GM18907 (cell line): ENCODE results near the gene CD34.
"Not testable (repeated sequence)": the region's sequence is repeated elsewhere in the genome, so short reads cannot be mapped to it uniquely, and the experiment has no call there.

Source experiments
- ATAC-seq: cut with Tn5 transposase; IDR thresholded peaks from one replicate; pipeline ENCODE4 v1.9.1; 2021; ENCODE audit warnings: mild to moderate bottlenecking, moderate library complexity; ENCODE audit not compliant: unreplicated experiment

CD34 gene

DNA sequence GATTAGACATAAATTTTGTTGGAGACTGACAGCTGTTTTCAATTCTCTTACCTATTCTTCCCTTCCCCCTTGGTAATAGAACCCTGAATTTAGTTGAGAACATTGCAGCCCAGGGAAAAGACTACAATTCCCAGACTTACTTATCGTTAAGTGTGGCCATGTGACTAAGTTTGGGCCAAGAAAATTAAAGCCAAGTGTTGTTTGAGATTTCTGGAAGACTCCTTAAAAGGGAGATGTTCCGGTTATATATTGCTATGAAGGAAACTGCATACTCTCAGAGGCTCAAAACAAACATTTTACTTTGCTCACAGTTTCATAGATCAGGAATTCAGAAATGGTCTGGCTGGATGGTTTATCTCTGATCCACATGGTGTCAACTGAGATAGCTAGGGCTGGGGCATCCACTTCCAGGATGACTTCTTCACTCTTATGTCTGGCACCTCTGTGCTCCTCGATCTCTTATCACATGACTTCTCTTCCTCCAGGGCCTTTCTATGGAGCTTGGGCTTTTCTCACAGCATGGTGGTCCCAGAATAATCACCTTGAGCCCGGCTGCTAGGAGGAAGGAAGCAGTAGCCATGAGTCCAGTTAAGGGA, 22.4 kb upstream of the CD34 start:
- ATAC-seq: no peak

DNA sequence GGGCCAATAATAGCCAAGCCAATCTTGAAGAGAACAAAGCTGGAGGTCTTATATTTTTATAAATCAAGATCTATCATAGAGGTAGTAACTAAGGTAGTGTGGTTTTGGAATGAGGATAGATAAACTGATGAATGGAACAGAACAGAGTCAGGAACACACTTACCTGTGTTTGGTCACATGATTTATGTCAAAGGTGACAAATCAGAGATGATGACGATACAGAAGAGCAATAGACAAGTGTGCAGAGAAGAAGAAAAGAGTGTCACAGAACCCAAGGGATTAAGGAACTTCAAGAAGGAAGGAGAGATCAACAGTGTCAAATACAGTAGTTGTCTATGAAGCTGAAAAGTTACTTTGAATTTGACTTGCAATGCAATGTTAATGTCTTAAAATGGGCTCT, 16.1 kb upstream of the CD34 start:
- ATAC-seq: no peak

- not testable (repeated sequence) for ATAC-seq
Observed at GRCh38 chr1:207925969-207926368, 15.0 kb upstream of the CD34 start.

DNA sequence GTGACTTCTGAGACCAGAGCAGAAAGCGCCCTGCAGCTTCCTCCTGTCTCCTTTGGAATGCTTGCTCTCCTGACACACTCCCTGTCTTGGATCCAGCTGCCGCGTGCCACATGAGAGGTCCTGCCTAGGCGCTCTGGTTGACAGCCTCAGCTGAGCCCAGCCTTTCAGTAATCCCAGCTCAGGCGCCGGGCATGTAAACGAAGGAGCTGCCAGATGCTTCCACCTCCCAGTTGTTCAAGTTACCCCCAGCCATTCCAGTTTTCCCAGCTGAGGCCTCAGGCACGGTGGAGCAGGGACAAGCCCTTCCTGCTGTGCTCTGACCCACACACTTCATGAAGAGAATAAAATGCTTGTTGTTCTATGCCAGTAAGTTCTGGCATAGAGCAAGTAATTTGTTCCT, 14.3 kb upstream of the CD34 start:
- no peak for ATAC-seq

- ATAC-seq: no peak
Observed at GRCh38 chr1:207923561-207923960, 12.6 kb upstream of the CD34 start.

- no peak for ATAC-seq
Observed at GRCh38 chr1:207923121-207923520, 12.2 kb upstream of the CD34 start.

DNA sequence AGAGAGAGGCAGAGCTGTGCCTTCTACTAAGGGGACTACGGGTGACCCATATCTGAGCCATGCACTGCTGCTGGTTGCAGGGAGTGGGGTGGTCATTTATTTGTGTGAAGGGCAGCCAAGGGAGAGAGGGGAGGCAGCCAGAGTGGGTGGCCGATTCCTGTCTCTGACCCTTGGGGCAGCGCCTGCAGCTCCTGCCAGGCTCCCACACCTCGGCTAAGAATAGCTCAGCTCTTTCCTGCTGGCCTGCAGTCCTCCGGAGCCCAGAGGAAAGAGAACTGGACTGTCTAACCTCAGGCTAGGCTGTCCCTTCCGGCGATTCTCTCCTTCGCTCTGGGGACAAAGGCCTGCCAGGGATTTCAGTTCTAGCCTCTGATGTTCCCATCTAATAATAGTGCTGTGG, 11.6 kb upstream of the CD34 start:
- no peak for ATAC-seq

DNA sequence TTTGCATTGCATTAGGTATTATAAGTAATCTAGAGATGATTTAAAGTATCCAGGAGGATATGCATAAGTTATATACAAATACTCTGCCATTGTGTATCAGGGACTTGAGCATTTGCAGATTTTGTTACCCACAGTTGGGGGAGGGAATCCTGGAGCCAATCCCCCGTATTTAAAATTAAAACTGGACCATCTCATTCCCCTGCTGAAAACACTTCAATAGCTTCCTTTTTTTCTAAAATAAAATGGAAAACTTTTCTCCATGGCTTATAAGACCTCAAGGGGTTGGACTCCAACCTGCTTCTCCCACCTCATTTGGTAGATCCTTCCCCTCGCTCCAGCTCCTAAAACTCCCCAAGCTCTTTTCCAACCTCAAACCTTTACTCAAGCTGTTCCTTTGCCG, 10.4 kb upstream of the CD34 start:
- ATAC-seq: no peak

- ATAC-seq: no peak
Observed at GRCh38 chr1:207920444-207921021, 9.6 kb upstream of the CD34 start.

- ATAC-seq: no peak
Observed at GRCh38 chr1:207919523-207920170, 8.7 kb upstream of the CD34 start.

GRCh38 chr1:207918581-207918980, 7.7 kb upstream of the CD34 start:
- no peak for ATAC-seq

DNA sequence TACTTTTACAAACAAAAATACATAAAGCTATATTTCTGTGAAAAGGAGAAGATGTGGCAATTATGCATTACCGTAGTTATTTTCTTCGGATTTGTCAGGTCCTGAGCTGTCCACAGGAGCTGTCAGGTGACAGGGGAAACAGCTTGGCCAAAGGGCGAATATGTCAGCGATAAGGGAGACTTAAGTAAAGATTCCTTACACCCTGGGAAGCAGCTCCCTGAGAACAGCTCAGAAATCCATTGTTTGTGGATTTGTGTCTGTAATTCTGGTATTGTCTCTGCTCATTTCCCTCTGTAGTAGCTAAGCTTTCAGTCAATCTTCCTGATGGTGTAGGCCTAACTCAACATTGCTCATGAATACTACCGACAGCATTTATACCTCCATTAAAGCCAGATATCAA, 7.1 kb upstream of the CD34 start:
- no peak for ATAC-seq

- ATAC-seq: no peak
Observed at GRCh38 chr1:207917080-207917479, 6.2 kb upstream of the CD34 start.

GRCh38 chr1:207913951-207914350, 3.0 kb upstream of the CD34 start:
- no peak for ATAC-seq

- no peak for ATAC-seq
Observed at GRCh38 chr1:207911856-207912760, 1.2 kb upstream of the CD34 start.

DNA sequence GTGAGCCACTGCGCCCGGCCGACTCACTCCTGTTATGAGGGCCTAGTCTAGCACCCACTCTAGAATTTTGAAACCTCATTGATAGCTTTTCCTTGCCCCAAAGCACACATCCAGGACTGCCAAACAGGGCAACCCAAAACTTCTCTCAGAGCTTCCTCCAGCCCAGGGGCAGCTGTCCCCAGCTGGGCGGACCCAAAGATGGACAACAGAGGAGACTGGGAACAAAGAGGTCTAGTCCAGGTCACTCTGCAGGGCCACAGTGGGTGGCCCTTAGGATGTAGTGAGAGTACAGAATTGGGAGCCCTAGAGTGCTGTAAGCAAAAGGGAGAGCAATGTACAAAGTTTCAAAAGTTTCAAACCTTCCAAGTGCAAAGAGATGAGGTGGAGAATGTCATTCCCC, 1.2 kb downstream of the CD34 start:
- no peak for ATAC-seq

- no peak for ATAC-seq
Observed at GRCh38 chr1:207908107-207908734, 2.7 kb downstream of the CD34 start.

DNA sequence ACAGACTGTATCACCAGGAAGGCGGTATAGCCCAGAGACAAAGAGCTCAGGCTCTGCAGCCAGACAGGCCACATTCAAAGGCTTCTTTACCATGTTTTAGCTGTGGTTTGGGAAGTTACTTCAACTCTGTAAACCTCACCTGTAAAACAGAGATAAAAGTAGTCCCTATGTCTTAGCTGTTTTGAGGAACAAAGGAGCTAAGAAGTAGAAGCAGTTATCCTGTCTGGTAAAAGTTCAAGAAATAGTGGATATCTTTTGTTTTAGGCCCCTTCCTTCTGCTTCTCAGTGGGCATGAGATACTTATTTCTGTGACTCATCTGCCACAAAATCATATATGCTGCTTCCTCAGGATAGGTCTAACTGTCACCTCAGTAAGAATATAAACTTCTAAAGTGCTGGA, 6.5 kb downstream of the CD34 start:
- ATAC-seq: no peak

DNA sequence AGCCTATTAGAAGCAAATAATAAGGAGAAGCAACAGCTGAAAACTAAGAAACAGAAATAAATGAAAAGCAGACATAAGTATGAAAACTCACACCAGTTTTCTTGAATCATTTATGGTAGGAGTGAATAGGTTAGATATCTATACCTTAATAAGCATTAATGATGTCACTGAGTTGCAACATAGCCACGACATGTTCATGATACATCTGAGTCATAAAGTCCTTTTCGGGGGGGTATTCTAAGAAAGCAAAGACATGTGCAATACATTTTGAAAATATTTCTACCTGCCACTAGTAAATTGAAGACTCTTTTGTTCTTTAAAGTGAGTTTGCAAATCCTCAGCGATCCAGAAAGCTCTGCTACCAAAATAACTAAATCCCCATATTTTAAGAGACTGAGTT, 7.2 kb downstream of the CD34 start:
- ATAC-seq: no peak

- ATAC-seq: no peak
Observed at GRCh38 chr1:207903053-207903452, 7.9 kb downstream of the CD34 start.

DNA sequence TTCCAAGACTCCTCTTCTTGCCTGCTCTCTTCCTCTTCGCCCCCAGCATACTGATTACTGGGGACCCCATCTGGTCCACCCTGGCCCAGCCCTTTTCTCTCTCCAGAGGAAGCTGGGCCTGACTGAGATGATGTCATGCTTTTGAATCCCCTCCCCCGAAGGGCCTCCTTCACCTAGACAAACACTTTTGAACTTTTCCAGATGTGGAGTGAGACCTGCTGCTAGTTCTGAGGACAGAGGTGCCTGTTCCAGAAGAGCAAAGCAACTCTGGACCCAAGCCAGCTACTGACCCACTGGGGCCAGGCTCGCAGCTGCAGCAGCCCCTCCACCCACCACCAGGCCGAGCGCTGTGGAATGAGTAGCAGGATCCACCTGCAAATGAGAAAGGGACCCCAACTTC, 8.4 kb downstream of the CD34 start:
- no peak for ATAC-seq
